ENCODE data around the gene IQCH. TPM values are rescaled to one million over a fixed set of nuclear protein-coding genes. Genes with fewer than 3 reads are reported as not detected.

IQCH gene
- 4.7 and 7.8 TPM in 2 replicates for polyA plus RNA-seq (2014; cell fraction: cytosol; rRNA removed)
- 1.6 and 5.3 TPM in 2 replicates for polyA plus RNA-seq (2014; cell fraction: nucleus; rRNA removed)

- DNase-seq (ENCODE audit: low spot score): peak; percentile 95
Measured at GRCh38 chr15:67254238-67255175, at the start of gene IQCH, which contains the start of gene AAGAB. Gene IQCH, plus strand, starts transcription at chr15:67254786. Its CDS starts 111 bp downstream, at chr15:67254897. Gene AAGAB, minus strand, starts transcription at chr15:67254661. Its CDS starts 30 bp downstream, at chr15:67254631.

- no peak for DNase-seq (ENCODE audit: low spot score)
Measured at GRCh38 chr15:67207555-67208207, 46.9 kb upstream of the IQCH start.

- no peak for DNase-seq (ENCODE audit: low spot score)
Measured at GRCh38 chr15:67208396-67208795, 46.2 kb upstream of the IQCH start.

GRCh38 chr15:67210555-67211168 is 43.9 kb upstream of the IQCH start:
- no peak for DNase-seq (ENCODE audit: low spot score)

GRCh38 chr15:67212684-67213367 is 41.8 kb upstream of the IQCH start:
- DNase-seq (ENCODE audit: low spot score): no peak

- no peak for DNase-seq (ENCODE audit: low spot score)
Measured at GRCh38 chr15:67215102-67215501, 39.5 kb upstream of the IQCH start.

GRCh38 chr15:67216859-67217258 is 37.7 kb upstream of the IQCH start:
- DNase-seq (ENCODE audit: low spot score): no peak

- DNase-seq (ENCODE audit: low spot score): no peak
Measured at GRCh38 chr15:67218428-67218827, 36.2 kb upstream of the IQCH start.

GRCh38 chr15:67219288-67219687 is 35.3 kb upstream of the IQCH start:
- no peak for DNase-seq (ENCODE audit: low spot score)

GRCh38 chr15:67224889-67225288 is 29.7 kb upstream of the IQCH start:
- DNase-seq (ENCODE audit: low spot score): no peak

- DNase-seq (ENCODE audit: low spot score): no peak
Measured at GRCh38 chr15:67225336-67225735, 29.2 kb upstream of the IQCH start.

GRCh38 chr15:67227431-67227830 is 27.2 kb upstream of the IQCH start:
- DNase-seq (ENCODE audit: low spot score): no peak

- no peak for DNase-seq (ENCODE audit: low spot score)
Measured at GRCh38 chr15:67227846-67228245, 26.7 kb upstream of the IQCH start.

GRCh38 chr15:67228286-67228685 is 26.3 kb upstream of the IQCH start:
- DNase-seq (ENCODE audit: low spot score): no peak

- DNase-seq (ENCODE audit: low spot score): no peak
Measured at GRCh38 chr15:67230504-67230903, 24.1 kb upstream of the IQCH start.

- no peak for DNase-seq (ENCODE audit: low spot score)
Measured at GRCh38 chr15:67232591-67232990, 22.0 kb upstream of the IQCH start.

- DNase-seq (ENCODE audit: low spot score): no peak
Measured at GRCh38 chr15:67240235-67241131, 14.1 kb upstream of the IQCH start.

- no peak for DNase-seq (ENCODE audit: low spot score)
Measured at GRCh38 chr15:67241132-67241855, 13.3 kb upstream of the IQCH start.

GRCh38 chr15:67242708-67243111 is 11.9 kb upstream of the IQCH start:
- no peak for DNase-seq (ENCODE audit: low spot score)
